GM12801 (cell line): ENCODE measurements around the gene MZT2A.
"Not testable (repeated sequence)": the region's sequence is repeated elsewhere in the genome, so short reads cannot be mapped to it uniquely, and the experiment has no call there.

Experiments used
- CTCF ChIP-seq: IDR thresholded peaks from one replicate; pipeline ENCODE4 v1.5.1; 2011; ENCODE audit warnings: control low read depth; ENCODE audit not compliant: insufficient read length; ENCODE audit errors: extremely low read depth

MZT2A gene

DNA sequence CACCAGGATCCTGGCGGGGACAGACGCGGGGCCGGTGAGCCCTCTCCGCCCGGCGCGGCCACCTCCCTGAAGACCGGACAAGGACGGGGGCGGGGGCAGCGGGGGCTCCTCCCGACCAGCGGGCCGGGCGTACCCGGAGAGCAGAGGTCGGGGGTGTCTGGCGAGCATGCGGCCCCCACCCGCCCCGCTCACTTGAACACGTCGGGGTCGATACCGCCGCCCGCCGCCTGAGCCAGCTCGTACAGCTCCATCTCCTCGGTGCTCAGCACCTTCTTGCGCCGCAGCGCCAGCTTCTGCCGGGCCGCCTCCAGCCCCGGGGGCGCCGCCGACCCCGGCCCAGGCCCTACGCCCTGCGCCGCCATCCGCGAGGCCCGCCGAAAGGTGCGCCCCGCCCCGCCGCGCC is at the start of gene MZT2A:
Gene MZT2A (minus strand): TSS at position 383 of the 403 bp plus-strand sequence. CDS start 21 bp downstream, at position 362.
- TF ChIP-seq CTCF: not testable (repeated sequence)

- no peak for TF ChIP-seq CTCF
Measured at GRCh38 chr2:131535526-131535925, 43.3 kb upstream of the MZT2A start.

- not testable (repeated sequence) for TF ChIP-seq CTCF
Measured at GRCh38 chr2:131527131-131528001, 35.2 kb upstream of the MZT2A start, which contains the start of gene CCDC74A. TSS of gene CCDC74A (plus strand) at chr2:131527888. CDS start at chr2:131527971, 83 bp downstream.

- TF ChIP-seq CTCF: no peak
Measured at GRCh38 chr2:131521961-131522781, 30.0 kb upstream of the MZT2A start.

DNA sequence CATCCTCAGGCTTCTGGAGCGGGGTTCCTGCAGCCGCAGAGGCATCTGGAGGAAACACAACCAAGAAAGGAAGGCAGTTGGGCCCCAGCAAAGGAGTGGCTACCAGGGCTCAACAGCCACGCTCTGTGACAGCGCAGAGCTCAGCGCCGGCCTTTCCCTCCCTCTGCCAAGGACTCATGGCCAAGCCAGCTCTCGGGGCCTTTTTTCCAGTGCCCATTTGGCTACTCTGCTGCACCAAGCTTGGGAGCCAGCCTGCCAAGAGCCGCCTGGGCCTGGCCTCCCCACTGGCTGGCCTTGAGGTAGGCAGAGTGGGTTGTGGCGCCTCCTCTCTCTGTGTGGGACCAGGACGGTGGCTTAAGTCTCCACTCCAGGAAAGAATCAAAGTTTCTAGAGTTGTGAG is 28.3 kb upstream of the MZT2A start:
- no peak for TF ChIP-seq CTCF

DNA sequence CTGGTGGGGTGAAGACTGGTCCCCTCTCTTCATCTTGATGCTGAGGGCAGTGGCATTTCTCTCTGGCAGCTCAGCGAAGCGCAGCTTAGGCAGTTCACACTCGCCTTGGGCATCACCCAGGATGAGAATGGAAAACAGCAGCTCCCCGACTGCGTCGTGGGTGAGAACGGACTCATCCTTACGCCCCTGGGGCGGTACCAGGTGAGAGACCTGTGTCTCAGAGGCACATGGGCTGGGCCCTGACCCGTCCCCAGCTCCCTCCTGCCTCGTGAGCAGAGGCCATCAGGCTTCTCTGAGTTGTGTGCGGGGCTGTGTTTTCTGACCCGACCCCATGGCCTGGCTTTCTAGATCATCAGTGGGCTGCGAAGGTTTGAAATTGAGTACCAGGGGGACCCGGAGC is 27.3 kb upstream of the MZT2A start:
- no peak for TF ChIP-seq CTCF

GRCh38 chr2:131517106-131517831 is 25.1 kb upstream of the MZT2A start:
- no peak for TF ChIP-seq CTCF
